CD4-positive, alpha-beta T cell (primary cell): ENCODE data around the gene RPL36. TPM values are rescaled to one million over a fixed set of nuclear protein-coding genes. Genes with fewer than 3 reads are reported as not detected.

Experiments used
- ATAC-seq: fragments of 200-7000 bp; cut with Tn5 transposase; one replicate; pipeline ENCODE4 v1.10.0; 2022; ENCODE audit warnings: mild to moderate bottlenecking; ENCODE audit not compliant: poor library complexity
- CTCF ChIA-PET: fragments of 350-600 bp; sonication (Branson Sonifier 250); formaldehyde crosslinking; loops from one replicate; lab custom pipeline; 2021; ENCODE audit warnings: antibody characterized with exemption, inconsistent platforms; lab: Charles Lee
- POLR2A ChIA-PET: fragments of 350-600 bp; sonication (Branson Sonifier 250); formaldehyde crosslinking; loops from one replicate; lab custom pipeline; 2021; ENCODE audit warnings: antibody characterized with exemption, inconsistent platforms; lab: Charles Lee
- DNase-seq, 14 experiments: peaks; one replicate each; pipeline ENCODE4 v3.0.0-alpha.2; 2013 to 2020; ENCODE audit warnings: mixed read lengths in 2 of 14
- H3K27ac ChIP-seq, 2 donors: one replicate each; pipeline versions ENCODE4 v1.5.1 to v1.7.0; 2013; ENCODE audit warnings: low read length in 2 of 2, low read depth in 1 of 2, mild to moderate bottlenecking in 1 of 2
- H3K27me3 ChIP-seq, 2 experiments: 1 replicate in 1 of 2; 2 replicates in 1 of 2; pipeline versions ENCODE4 v1.6.1 to v1.7.0; 2013; ENCODE audit warnings: low read length in 2 of 2, control low read depth in 1 of 2, mild to moderate bottlenecking in 1 of 2, moderate library complexity in 1 of 2; ENCODE audit not compliant: insufficient read depth in 2 of 2, control insufficient read depth in 1 of 2
- H3K36me3 ChIP-seq: one replicate; pipeline ENCODE4 v1.6.1; 2013; ENCODE audit warnings: low read length, control low read depth; ENCODE audit not compliant: insufficient read depth
- H3K4me1 ChIP-seq: one replicate; pipeline ENCODE4 v1.6.1; 2013; ENCODE audit warnings: low read length, control low read depth; ENCODE audit not compliant: insufficient read depth
- H3K4me3 ChIP-seq: one replicate; pipeline ENCODE4 v1.5.1; 2013; ENCODE audit warnings: mild to moderate bottlenecking, low read length, moderate library complexity
- H3K9me3 ChIP-seq, 2 experiments: 1 replicate in 1 of 2; 2 replicates in 1 of 2; pipeline versions ENCODE4 v1.6.1 to v1.7.0; 2013; ENCODE audit warnings: low read length in 2 of 2, mild to moderate bottlenecking in 2 of 2, control low read depth in 1 of 2, moderate library complexity in 1 of 2; ENCODE audit not compliant: control insufficient read depth in 1 of 2, insufficient read depth in 1 of 2
- H3K27ac Mint-ChIP-seq: one replicate; pipeline ENCODE4 v1.8.0; 2020; ENCODE audit warnings: mixed read lengths
- H3K27me3 Mint-ChIP-seq: one replicate; pipeline ENCODE4 v1.8.0; 2021; ENCODE audit warnings: mixed read lengths
- H3K36me3 Mint-ChIP-seq: one replicate; pipeline ENCODE4 v1.8.0; 2021; ENCODE audit warnings: low read depth, mixed read lengths
- H3K4me1 Mint-ChIP-seq: one replicate; pipeline ENCODE4 v1.8.0; 2021; ENCODE audit warnings: low read depth, mixed read lengths
- H3K4me3 Mint-ChIP-seq: one replicate; pipeline ENCODE4 v1.8.0; 2020; ENCODE audit warnings: mild to moderate bottlenecking, mixed read lengths
- H3K9me3 Mint-ChIP-seq: one replicate; pipeline ENCODE4 v1.8.0; 2020; ENCODE audit warnings: mixed read lengths
- intact Hi-C, 2 experiments: fragments of 100-400 bp; cut with DNase I in 1 of 2; cut with micrococcal nuclease in 1 of 2; formaldehyde crosslinking; loops; one replicate each; pipeline versions ENCODE4 v1.15.1 to v1.9.0; 2023 to 2025; cut with DNase I, micrococcal nuclease
- total RNA-seq, 174 experiments: library from RNA in 2 of 174; stranded (reverse) in 2 of 174; gene quantifications; one replicate each; pipeline ENCODE4 v1.2.3 and lab custom pipeline; 2021 to 2026
- TF ChIP-seq, protein P1 (sequence below): fragments of 200-600 bp; IDR thresholded peaks from one replicate; pipeline ENCODE4 v1.8.0; 2022; ENCODE audit warnings: antibody characterized with exemption, mild to moderate bottlenecking

The RPL36 gene
- total RNA-seq, 2 experiments from 2014 or later = 1,509 to 1,565 TPM

DNA sequence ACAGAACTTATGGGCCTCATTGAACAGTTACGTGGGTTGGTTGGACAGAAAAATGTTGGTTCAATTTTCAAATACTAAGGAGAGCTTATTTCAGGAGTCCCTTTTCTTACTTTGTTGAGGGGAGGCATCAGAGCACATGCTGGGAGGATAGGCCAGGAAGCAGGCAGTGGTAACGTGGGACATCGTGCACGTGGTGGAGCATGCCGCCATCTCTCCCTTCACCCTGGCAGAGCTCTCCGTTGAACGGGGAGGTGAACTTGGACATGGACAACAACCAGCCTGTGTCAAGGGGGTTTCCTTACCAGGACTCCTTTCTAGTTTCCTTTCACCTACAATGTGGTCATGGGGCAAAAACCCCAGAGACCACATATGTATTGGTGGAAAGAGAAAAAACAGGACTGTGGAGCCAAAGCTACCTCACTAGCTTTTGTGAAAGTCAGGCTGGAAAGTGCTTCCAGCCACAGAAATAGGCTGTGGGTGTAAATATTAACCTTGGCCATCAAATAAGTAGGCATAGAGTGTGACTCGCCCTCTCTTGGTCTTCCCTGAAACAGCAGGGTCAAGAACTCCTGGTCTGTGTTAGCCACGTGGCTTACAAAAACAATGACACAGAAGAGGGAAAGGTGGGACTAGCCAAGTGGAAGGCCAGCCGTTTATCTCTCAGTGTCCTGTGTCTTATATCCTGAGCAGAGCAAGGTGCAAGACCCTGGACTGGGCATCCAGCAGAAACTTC, 24.1 kb upstream of the RPL36 start:
- Histone ChIP-seq H3K4me1 (no peaks in the 10 kb centered on the region), H3K27ac (no peak overlapping the region), H3K27me3 (no peaks in the 10 kb centered on the region), H3K36me3 (peaks cover 87% of the 10 kb centered on the region), H3K9me3 (no peaks in the 10 kb centered on the region), H3K4me3 (no peak overlapping the region)
- intact Hi-C loops = no loop called here
- no peaks in the 10 kb centered on the region for H3K9me3 Mint-ChIP-seq
- ATAC-seq = no peak
- TF ChIP-seq, protein P1, sequence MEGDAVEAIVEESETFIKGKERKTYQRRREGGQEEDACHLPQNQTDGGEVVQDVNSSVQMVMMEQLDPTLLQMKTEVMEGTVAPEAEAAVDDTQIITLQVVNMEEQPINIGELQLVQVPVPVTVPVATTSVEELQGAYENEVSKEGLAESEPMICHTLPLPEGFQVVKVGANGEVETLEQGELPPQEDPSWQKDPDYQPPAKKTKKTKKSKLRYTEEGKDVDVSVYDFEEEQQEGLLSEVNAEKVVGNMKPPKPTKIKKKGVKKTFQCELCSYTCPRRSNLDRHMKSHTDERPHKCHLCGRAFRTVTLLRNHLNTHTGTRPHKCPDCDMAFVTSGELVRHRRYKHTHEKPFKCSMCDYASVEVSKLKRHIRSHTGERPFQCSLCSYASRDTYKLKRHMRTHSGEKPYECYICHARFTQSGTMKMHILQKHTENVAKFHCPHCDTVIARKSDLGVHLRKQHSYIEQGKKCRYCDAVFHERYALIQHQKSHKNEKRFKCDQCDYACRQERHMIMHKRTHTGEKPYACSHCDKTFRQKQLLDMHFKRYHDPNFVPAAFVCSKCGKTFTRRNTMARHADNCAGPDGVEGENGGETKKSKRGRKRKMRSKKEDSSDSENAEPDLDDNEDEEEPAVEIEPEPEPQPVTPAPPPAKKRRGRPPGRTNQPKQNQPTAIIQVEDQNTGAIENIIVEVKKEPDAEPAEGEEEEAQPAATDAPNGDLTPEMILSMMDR = no peak
- no peaks in the 10 kb centered on the region for H3K27me3 Mint-ChIP-seq
- H3K4me3 Mint-ChIP-seq = no peak overlapping the region
- ChIA-PET CTCF (no interaction called here), POLR2A (no interaction called here)
- H3K4me1 Mint-ChIP-seq = no peaks in the 10 kb centered on the region
- DNase-seq = no peak
- H3K27ac Mint-ChIP-seq = no peak overlapping the region
- H3K36me3 Mint-ChIP-seq = peaks cover 78% of the 10 kb centered on the region

DNA sequence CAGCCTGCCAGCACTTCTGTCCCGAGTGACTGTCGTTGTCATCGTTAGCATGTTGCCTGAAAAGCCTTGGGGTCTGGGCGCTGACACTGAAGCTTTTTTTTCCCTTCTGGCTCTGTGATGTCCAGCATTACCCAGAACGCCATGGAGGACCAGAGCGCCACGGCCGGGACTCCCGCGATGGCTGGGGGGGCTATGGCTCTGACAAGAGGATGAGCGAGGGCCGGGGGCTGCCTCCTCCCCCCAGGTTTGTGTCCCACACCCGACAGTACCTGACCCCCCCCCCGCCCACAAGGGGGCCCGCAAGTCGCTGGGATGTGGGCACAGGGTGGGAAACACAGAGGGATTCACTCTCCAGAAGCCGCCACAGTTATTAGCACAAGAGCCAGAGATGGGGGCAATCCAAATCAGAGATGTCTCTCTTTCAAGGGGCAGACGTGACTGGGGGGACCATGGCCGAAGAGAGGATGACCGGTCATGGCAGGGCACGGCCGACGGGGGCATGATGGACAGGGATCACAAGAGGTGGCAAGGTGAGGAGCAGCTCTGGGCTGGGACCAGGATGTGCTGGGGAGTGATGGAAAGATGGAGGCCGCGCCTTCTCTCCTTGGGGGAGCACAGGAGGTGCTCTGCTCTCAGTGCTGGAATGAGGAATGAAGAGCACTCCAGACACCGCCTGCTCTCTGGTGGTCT, 23.0 kb upstream of the RPL36 start:
- Histone ChIP-seq H3K27me3 (no peaks in the 10 kb centered on the region), H3K4me3 (no peak overlapping the region), H3K4me1 (no peaks in the 10 kb centered on the region), H3K9me3 (no peaks in the 10 kb centered on the region), H3K36me3 (peaks cover 77% of the 10 kb centered on the region), H3K27ac (no peak overlapping the region)
- Mint-ChIP-seq H3K4me3 (no peak overlapping the region), H3K9me3 (no peaks in the 10 kb centered on the region), H3K27me3 (no peaks in the 10 kb centered on the region), H3K27ac (peak overlapping the region; percentile 58), H3K4me1 (no peaks in the 10 kb centered on the region), H3K36me3 (peaks cover 66% of the 10 kb centered on the region)
- intact Hi-C loops = no loop called here
- ChIA-PET POLR2A (no interaction called here), CTCF (no interaction called here)
- TF ChIP-seq, protein P1 = no peak
- DNase-seq (no peak), ATAC-seq (no peak)

DNA sequence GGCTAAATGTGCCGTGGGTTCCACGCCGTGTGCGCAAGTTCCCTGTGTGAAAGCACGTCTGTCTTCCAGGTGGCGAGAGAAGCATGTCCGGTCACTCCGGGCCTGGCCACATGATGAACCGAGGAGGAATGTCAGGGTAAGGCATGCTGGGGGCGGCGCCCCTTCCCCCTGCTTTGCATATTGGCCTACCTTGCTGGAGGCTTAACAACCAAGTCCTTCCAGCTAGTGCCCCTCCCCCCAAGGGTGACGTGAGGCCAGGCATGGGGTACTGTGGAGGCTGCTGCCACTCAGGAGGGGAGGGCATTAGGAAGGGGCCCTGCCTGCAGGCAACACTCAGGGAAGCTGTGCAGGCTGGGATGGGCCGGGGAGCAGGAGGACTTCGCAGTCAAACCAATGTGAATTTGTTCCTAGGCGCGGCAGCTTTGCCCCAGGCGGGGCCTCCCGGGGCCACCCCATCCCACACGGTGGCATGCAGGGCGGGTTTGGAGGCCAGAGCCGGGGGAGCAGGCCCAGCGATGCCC, 22.3 kb upstream of the RPL36 start:
- ATAC-seq (no peak), DNase-seq (no peak)
- H3K27me3 ChIP-seq = no peaks in the 10 kb centered on the region
- no peaks in the 10 kb centered on the region for H3K4me1 Mint-ChIP-seq
- POLR2A ChIA-PET = no interaction called here
- no peaks in the 10 kb centered on the region for H3K9me3 Mint-ChIP-seq
- H3K27ac Mint-ChIP-seq = peak overlapping the region; percentile 58
- H3K4me3 Mint-ChIP-seq = no peak overlapping the region
- H3K9me3 ChIP-seq = no peaks in the 10 kb centered on the region
- H3K4me1 ChIP-seq = no peaks in the 10 kb centered on the region
- H3K27ac ChIP-seq = no peak overlapping the region
- peaks cover 70% of the 10 kb centered on the region for H3K36me3 ChIP-seq
- TF ChIP-seq, protein P1 = no peak
- no peaks in the 10 kb centered on the region for H3K27me3 Mint-ChIP-seq
- intact Hi-C loops = no loop called here
- peaks cover 64% of the 10 kb centered on the region for H3K36me3 Mint-ChIP-seq
- CTCF ChIA-PET = interaction anchor here (1.0 kb wide), 1 partner anchor 19 kb away, joined by 3 read pairs; no protein-coding TSS in a partner anchor
- no peak overlapping the region for H3K4me3 ChIP-seq
